K562 (cell line): ENCODE data around the gene CDC42EP3. TPM values are rescaled to one million over a fixed set of nuclear protein-coding genes. Genes with fewer than 3 reads are reported as not detected.

Experiments
- ATF1 ChIP-seq, 2 experiments: fragments of 450-650 bp in 1 of 2; IDR thresholded peaks; 2 replicates each; pipeline ENCODE4 v1.6.1; 2016; ENCODE audit warnings: missing compliant biosample characterization in 1 of 2, missing genetic modification characterization in 1 of 2
- C11orf30 ChIP-seq: fragments of 450-650 bp; IDR thresholded peaks from 2 replicates; pipeline ENCODE4 v1.6.1; 2016; ENCODE audit warnings: low read depth, mild to moderate bottlenecking
- DLX4 ChIP-seq: fragments of 250-450 bp; sonication (Bioruptor Pico); IDR thresholded peaks from 2 replicates; pipeline ENCODE4 v1.6.1; 2021; ENCODE audit warnings: mild to moderate bottlenecking
- EP300 ChIP-seq: IDR thresholded peaks from 2 replicates; pipeline ENCODE4 v1.6.1; 2012; ENCODE audit warnings: low read length, improper control_type of control experiment
- ETV6 ChIP-seq, 3 experiments: fragments of 150-350 bp in 1 of 3; sonication (generic) in 1 of 3; formaldehyde crosslinking in 1 of 3; IDR thresholded peaks; 2 replicates each; pipeline versions ENCODE4 v1.6.1 to v1.8.0; 2014 to 2022; ENCODE audit warnings: borderline replicate concordance in 2 of 3, low read depth in 2 of 3, antibody characterized with exemption in 1 of 3, low read length in 1 of 3, mild to moderate bottlenecking in 1 of 3, missing genetic modification reagents in 1 of 3
- GTF2B ChIP-seq: IDR thresholded peaks from 2 replicates; pipeline ENCODE4 v1.6.1; 2011; ENCODE audit not compliant: insufficient read length; ENCODE audit errors: extremely low read depth
- JUN ChIP-seq, 2 experiments: sonication (generic) in 1 of 2; formaldehyde crosslinking in 1 of 2; IDR thresholded peaks; 2 replicates each; pipeline versions ENCODE4 v1.6.1 to v1.8.0; 2012 to 2022; ENCODE audit warnings: borderline replicate concordance in 2 of 2, mild to moderate bottlenecking in 2 of 2, improper control_type of control experiment in 1 of 2, low read depth in 1 of 2, low read length in 1 of 2, missing genetic modification reagents in 1 of 2
- KDM1A ChIP-seq, 2 experiments: fragments of 450-650 bp; IDR thresholded peaks; 2 replicates each; pipeline ENCODE4 v1.6.1; 2016; ENCODE audit warnings: mild to moderate bottlenecking in 2 of 2
- MTF1 ChIP-seq: fragments of 250-450 bp; sonication (Bioruptor Pico); IDR thresholded peaks from 2 replicates; pipeline ENCODE4 v1.9.0; 2021; ENCODE audit warnings: moderate library complexity, mild to moderate bottlenecking, inconsistent platforms, borderline replicate concordance
- PCBP1 ChIP-seq: fragments of 200-400 bp; formaldehyde crosslinking; IDR thresholded peaks from 2 replicates; pipeline ENCODE4 v1.6.1; 2018; ENCODE audit warnings: mild to moderate bottlenecking, low read depth, low read length; ENCODE audit not compliant: poor library complexity, severe bottlenecking
- SMARCC2 ChIP-seq: fragments of 450-650 bp; IDR thresholded peaks from 2 replicates; pipeline ENCODE4 v1.6.1; 2017; ENCODE audit warnings: antibody characterized with exemption, moderate library complexity, mild to moderate bottlenecking, low read depth
- SMARCE1 ChIP-seq: fragments of 450-650 bp; IDR thresholded peaks from 2 replicates; pipeline ENCODE4 v1.7.1; 2016; ENCODE audit warnings: mild to moderate bottlenecking
- ZBED1 ChIP-seq: IDR thresholded peaks from 2 replicates; pipeline ENCODE4 v1.6.1; 2014
- ZBTB7A ChIP-seq: IDR thresholded peaks from 2 replicates; pipeline ENCODE4 v1.6.1; 2011; ENCODE audit warnings: low read depth, mild to moderate bottlenecking, low read length, moderate library complexity, borderline replicate concordance; ENCODE audit not compliant: control insufficient read depth
- ZNF165 ChIP-seq: fragments of 250-450 bp; sonication (Bioruptor Pico); IDR thresholded peaks from 2 replicates; pipeline ENCODE4 v1.4.0; 2020; ENCODE audit warnings: borderline replicate concordance
- ZNF212 ChIP-seq: fragments of 450-650 bp; formaldehyde crosslinking; IDR thresholded peaks from 2 replicates; pipeline ENCODE4 v1.4.0; 2020; ENCODE audit warnings: mild to moderate bottlenecking
- ZNF431 ChIP-seq: sonication (generic); formaldehyde crosslinking; IDR thresholded peaks from 2 replicates; pipeline ENCODE4 v1.8.0; 2022; ENCODE audit warnings: mild to moderate bottlenecking, missing genetic modification reagents
- ZNF512 ChIP-seq: IDR thresholded peaks from 2 replicates; pipeline ENCODE4 v1.6.1; 2016; ENCODE audit warnings: missing genetic modification characterization, missing compliant biosample characterization
- ZNF592 ChIP-seq: fragments of 450-650 bp; IDR thresholded peaks from 2 replicates; pipeline ENCODE4 v1.6.1; 2017; ENCODE audit warnings: antibody characterized with exemption, mild to moderate bottlenecking
- ZNF696 ChIP-seq: fragments of 250-450 bp; sonication (Bioruptor Pico); conservative IDR thresholded peaks from 2 replicates; pipeline ENCODE4 v1.4.0; 2020; ENCODE audit warnings: mild to moderate bottlenecking, moderate library complexity
- ZNF830 ChIP-seq: fragments of 250-450 bp; sonication (Bioruptor Pico); IDR thresholded peaks from 2 replicates; pipeline ENCODE4 v1.5.0; 2021; ENCODE audit warnings: mild to moderate bottlenecking
- polyA plus RNA-seq, 8 experiments: library from polyadenylated mRNA; depleted of rRNA in 4 of 8; stranded (reverse) in 5 of 8; unstranded in 3 of 8; fragments of >200 nt; fragmentation: Nextera tagmentation in 2 of 8; fragmentation: Illumina TruSeq in 1 of 8; extraction: Ambion mirVana in 2 of 8; extraction: Trizol in 1 of 8; gene quantifications; 2 replicates each; pipeline versions ENCODE4 v1.2.1 to v1.2.3, GENCODE V29; 2011 to 2014; ENCODE audit warnings: inconsistent platforms in 1 of 8, missing spikeins in 1 of 8
- total RNA-seq, 7 experiments: library from RNA; depleted of rRNA in 6 of 7; stranded (reverse); fragments of >200 nt in 6 of 7; fragmentation: Illumina TruSeq in 2 of 7; extraction: Trizol in 2 of 7; gene quantifications; 2 replicates each; pipeline versions ENCODE4 v1.2.1 to v1.2.3, GENCODE V29; 2011 to 2021; ENCODE audit warnings: low replicate concordance in 1 of 7

Gene CDC42EP3
- total and polyA plus RNA-seq, 9 of the 15 experiments (the other 6 are each of a cell fraction or from before 2014, with no cell fraction given) = 0.72 to 6.4 (median 2.0) TPM

- TF ChIP-seq ETV6 (IDR thresholded peaks at IDR 0.05; ENCODE audit: borderline replicate concordance in 1 of 2, low read depth in 2 of 2, low read length in 1 of 2) (no peak), ETV6 (CRISPR knock-in tag; IDR thresholded peaks at IDR 0.05; ENCODE audit: borderline replicate concordance) (no peak), EP300 (peak; percentile 80; the same call in 1 of the 2 replicates), ZBTB7A (no peak), KDM1A (IDR thresholded peaks at IDR 0.05) (peak; percentile 39 to 47; a peak in 2 of 4 replicates), ATF1 (CRISPR knock-in tag; IDR thresholded peaks at IDR 0.05) (no peak), ATF1 (tag; IDR thresholded peaks at IDR 0.05) (0 out of 2 replicates have a peak, but pooled peaks have one; percentile 38), DLX4 (CRISPR knock-in tag) (no peak), ZBED1 (no peak), ZNF212 (CRISPR knock-in tag) (no peak), ZNF512 (tag) (no peak), SMARCC2 (peak; percentile 30; the same call in 1 of the 2 replicates), GTF2B (no peak), ZNF830 (CRISPR knock-in tag) (no peak), ZNF696 (CRISPR knock-in tag) (no peak), JUN (IDR thresholded peaks at IDR 0.05; ENCODE audit: borderline replicate concordance, low read depth, low read length) (no peak), JUN (CRISPR knock-in tag; IDR thresholded peaks at IDR 0.05; ENCODE audit: borderline replicate concordance) (no peak), ZNF592 (peak; percentile 55), MTF1 (CRISPR knock-in tag) (no peak), C11orf30 (peak; percentile 35; the same call in 1 of the 2 replicates), ZNF431 (CRISPR knock-in tag) (no peak), ZNF165 (no peak), SMARCE1 (0 out of 2 replicates have a peak, but pooled peaks have one; percentile 51), PCBP1 (no peak)
Measured at GRCh38 chr2:37718515-37719161, 47.2 kb upstream of the CDC42EP3 start (continued).
